Vagina (tissue), 2 donors: ENCODE data around the gene ARRDC4. TPM values are rescaled to one million over a fixed set of nuclear protein-coding genes. Genes with fewer than 3 reads are reported as not detected.

Source experiments
- DNase-seq, 2 donors: peaks; one replicate each; pipeline ENCODE4 v3.0.0-alpha.2; 2017; ENCODE audit errors: extremely low spot score in 2 of 2
- H3K27ac ChIP-seq: fragments of 200-600 bp; sonication (generic); one replicate; pipeline ENCODE4 v1.5.1; 2019
- H3K27me3 ChIP-seq: fragments of 200-600 bp; sonication (generic); one replicate; pipeline ENCODE4 v1.5.1; 2019
- H3K36me3 ChIP-seq, 2 donors: fragments of 200-600 bp; sonication (generic); one replicate each; pipeline ENCODE4 v1.5.1; 2017 to 2019
- H3K4me1 ChIP-seq: fragments of 200-600 bp; sonication (generic); one replicate; pipeline ENCODE4 v1.5.1; 2019
- H3K4me3 ChIP-seq, 2 donors: fragments of 200-600 bp; sonication (generic); 1 replicate in 1 of 2; 2 replicates in 1 of 2; pipeline ENCODE4 v1.5.1; 2016 to 2019
- H3K9me3 ChIP-seq: fragments of 200-600 bp; sonication (generic); one replicate; pipeline ENCODE4 v1.5.1; 2019
- POLR2A ChIP-seq, 2 donors: fragments of 450-650 bp; IDR thresholded peaks; one replicate each; pipeline ENCODE4 v1.6.1; 2017; ENCODE audit warnings: antibody characterized with exemption in 2 of 2, mild to moderate bottlenecking in 2 of 2, moderate library complexity in 2 of 2
- POLR2AphosphoS5 ChIP-seq, 2 donors: sonication (generic); formaldehyde crosslinking; IDR thresholded peaks; one replicate each; pipeline ENCODE4 v1.9.0; 2017; ENCODE audit warnings: antibody characterized with exemption in 2 of 2, mild to moderate bottlenecking in 2 of 2, low read depth in 1 of 2; ENCODE audit not compliant: insufficient read depth in 1 of 2
- intact Hi-C: fragments of 100-400 bp; cut with DNase I; formaldehyde crosslinking; loops from one replicate; pipeline ENCODE4 v1.15.1; 2023
- total RNA-seq: library from RNA; depleted of rRNA; stranded (reverse); fragments of >200 nt; gene quantifications from one replicate; pipeline ENCODE4 v1.2.3, GENCODE V29; 2016
- TF ChIP-seq, protein P1 (sequence below), 3 experiments: fragments of 450-650 bp in 2 of 3; fragments of 200-600 bp in 1 of 3; sonication (generic) in 1 of 3; IDR thresholded peaks; one replicate each; pipeline ENCODE4 v1.5.1; 2017 to 2019; ENCODE audit warnings: antibody characterized with exemption in 3 of 3, mild to moderate bottlenecking in 2 of 3, moderate library complexity in 2 of 3

The ARRDC4 gene
- total RNA-seq, 1 donor from 2014 or later: 35.8 TPM

- TF ChIP-seq POLR2AphosphoS5 (IDR thresholded peaks at IDR 0.05; ENCODE audit: insufficient read depth in 1 of 2, low read depth in 1 of 2) (no peak), POLR2A (IDR thresholded peaks at IDR 0.05) (no peak)
- TF ChIP-seq, protein P1, sequence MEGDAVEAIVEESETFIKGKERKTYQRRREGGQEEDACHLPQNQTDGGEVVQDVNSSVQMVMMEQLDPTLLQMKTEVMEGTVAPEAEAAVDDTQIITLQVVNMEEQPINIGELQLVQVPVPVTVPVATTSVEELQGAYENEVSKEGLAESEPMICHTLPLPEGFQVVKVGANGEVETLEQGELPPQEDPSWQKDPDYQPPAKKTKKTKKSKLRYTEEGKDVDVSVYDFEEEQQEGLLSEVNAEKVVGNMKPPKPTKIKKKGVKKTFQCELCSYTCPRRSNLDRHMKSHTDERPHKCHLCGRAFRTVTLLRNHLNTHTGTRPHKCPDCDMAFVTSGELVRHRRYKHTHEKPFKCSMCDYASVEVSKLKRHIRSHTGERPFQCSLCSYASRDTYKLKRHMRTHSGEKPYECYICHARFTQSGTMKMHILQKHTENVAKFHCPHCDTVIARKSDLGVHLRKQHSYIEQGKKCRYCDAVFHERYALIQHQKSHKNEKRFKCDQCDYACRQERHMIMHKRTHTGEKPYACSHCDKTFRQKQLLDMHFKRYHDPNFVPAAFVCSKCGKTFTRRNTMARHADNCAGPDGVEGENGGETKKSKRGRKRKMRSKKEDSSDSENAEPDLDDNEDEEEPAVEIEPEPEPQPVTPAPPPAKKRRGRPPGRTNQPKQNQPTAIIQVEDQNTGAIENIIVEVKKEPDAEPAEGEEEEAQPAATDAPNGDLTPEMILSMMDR (IDR thresholded peaks at IDR 0.05): no peak
- Histone ChIP-seq H3K4me1 (peaks cover 6% of the 10 kb centered on the region), H3K9me3 (no peaks in the 10 kb centered on the region), H3K4me3 (no peak overlapping the region), H3K27ac (no peak overlapping the region), H3K36me3 (no peaks in the 10 kb centered on the region), H3K27me3 (no peaks in the 10 kb centered on the region)
- DNase-seq: no peak
- intact Hi-C loops: no loop called here
These were observed 33.7 kb downstream of the ARRDC4 start for GRCh38 chr15:97994236-97994635.

- intact Hi-C loops: no loop called here
- Histone ChIP-seq H3K36me3 (no peaks in the 10 kb centered on the region), H3K4me3 (no peak overlapping the region), H3K27ac (no peak overlapping the region), H3K9me3 (no peaks in the 10 kb centered on the region), H3K4me1 (peaks cover 7% of the 10 kb centered on the region), H3K27me3 (no peaks in the 10 kb centered on the region)
- TF ChIP-seq POLR2AphosphoS5 (IDR thresholded peaks at IDR 0.05; ENCODE audit: insufficient read depth in 1 of 2, low read depth in 1 of 2) (no peak), POLR2A (IDR thresholded peaks at IDR 0.05) (no peak)
- TF ChIP-seq, protein P1 (IDR thresholded peaks at IDR 0.05): no peak
- DNase-seq: no peak
These were observed 34.7 kb downstream of the ARRDC4 start for GRCh38 chr15:97995192-97995591.

DNA sequence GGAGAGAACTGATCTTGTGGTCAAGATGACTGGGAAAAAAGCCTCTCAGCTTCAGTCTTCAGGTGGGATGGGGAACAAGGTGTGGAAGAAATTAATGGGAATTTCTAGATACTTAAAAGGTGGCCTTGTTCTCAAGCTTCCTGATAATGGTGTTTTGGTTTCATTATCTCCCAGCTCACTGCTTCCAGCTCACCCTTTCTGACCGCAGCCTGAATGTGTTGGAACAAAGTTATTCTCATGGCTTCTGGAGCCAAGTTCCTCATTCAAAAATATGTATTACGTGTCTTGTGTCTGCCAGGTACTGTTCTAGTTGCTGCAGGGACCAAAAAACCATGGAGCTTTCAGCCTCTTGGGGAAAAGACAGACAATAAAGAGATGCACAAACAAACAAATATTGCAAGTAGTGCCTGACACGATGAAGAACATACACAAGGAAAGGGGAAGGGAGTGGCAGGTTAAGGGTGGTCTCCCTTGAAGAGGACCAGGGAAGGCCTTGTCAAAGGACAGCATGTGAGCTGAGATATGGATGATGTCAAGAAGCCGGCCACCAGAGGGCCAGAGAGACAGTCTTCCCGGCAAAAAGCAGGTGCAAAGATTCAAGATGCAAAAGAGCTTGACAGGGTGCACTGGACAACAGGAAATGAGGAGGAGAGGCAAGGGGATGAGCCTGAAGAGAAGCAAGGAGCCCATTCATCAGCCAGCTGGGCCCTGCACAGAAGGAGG lies 35.5 kb downstream of the ARRDC4 start:
- H3K27ac ChIP-seq: no peak overlapping the region
- DNase-seq: no peak
- H3K9me3 ChIP-seq: no peaks in the 10 kb centered on the region
- intact Hi-C loops: no loop called here
- TF ChIP-seq POLR2A (IDR thresholded peaks at IDR 0.05) (no peak), POLR2AphosphoS5 (IDR thresholded peaks at IDR 0.05; ENCODE audit: insufficient read depth in 1 of 2, low read depth in 1 of 2) (no peak)
- TF ChIP-seq, protein P1 (IDR thresholded peaks at IDR 0.05): no peak
- H3K4me3 ChIP-seq: no peak overlapping the region
- no peaks in the 10 kb centered on the region for H3K27me3 ChIP-seq
- H3K36me3 ChIP-seq: no peaks in the 10 kb centered on the region
- peaks cover 11% of the 10 kb centered on the region for H3K4me1 ChIP-seq

DNA sequence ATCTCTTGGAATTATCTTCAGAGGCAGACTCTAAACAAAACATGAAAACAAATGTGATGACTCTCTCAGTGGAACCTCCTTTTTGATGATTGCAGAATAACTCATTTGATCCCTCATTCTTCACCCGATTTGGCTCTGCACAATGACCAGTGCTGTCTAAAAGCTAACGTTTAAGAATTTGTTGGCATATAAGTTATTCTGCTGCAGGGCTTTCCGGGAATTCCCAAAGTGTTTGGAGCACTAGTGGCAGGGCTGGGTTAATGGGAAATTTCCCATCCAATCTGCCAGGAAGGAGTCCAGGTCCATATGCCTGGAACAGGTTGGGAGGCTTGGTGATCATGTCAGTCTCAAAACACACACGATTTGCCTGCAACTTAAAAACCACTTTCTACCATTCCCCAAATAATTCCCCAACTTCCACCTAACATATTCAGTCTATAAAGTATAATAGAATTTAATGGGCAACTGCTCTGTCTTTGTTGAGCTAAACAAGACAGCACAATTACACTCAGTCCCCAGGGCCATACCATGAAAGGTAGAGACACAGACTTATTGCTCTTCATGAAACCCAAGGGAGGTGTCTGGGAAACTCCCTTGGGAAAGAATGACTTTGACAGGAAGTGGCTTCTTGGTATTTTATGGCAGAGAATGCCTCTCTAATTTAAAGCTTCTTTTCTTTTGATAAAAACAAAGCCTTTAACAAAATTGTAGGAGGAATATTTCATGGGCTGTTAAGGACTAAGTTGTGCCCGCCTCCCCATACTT lies 38.0 kb downstream of the ARRDC4 start:
- H3K27me3 ChIP-seq: no peaks in the 10 kb centered on the region
- no peak for TF ChIP-seq POLR2AphosphoS5 (IDR thresholded peaks at IDR 0.05; ENCODE audit: insufficient read depth in 1 of 2, low read depth in 1 of 2)
- TF ChIP-seq POLR2A (IDR thresholded peaks at IDR 0.05): no peak
- TF ChIP-seq, protein P1 (IDR thresholded peaks at IDR 0.05): no peak
- H3K36me3 ChIP-seq: no peaks in the 10 kb centered on the region
- no peak overlapping the region for H3K27ac ChIP-seq
- H3K4me1 ChIP-seq: peaks cover 11% of the 10 kb centered on the region
- no peaks in the 10 kb centered on the region for H3K9me3 ChIP-seq
- intact Hi-C loops: no loop called here
- H3K4me3 ChIP-seq: no peak overlapping the region
- DNase-seq: no peak
